Measurements from ENCODE around the gene CTDP1.

The CTDP1 gene

DNA sequence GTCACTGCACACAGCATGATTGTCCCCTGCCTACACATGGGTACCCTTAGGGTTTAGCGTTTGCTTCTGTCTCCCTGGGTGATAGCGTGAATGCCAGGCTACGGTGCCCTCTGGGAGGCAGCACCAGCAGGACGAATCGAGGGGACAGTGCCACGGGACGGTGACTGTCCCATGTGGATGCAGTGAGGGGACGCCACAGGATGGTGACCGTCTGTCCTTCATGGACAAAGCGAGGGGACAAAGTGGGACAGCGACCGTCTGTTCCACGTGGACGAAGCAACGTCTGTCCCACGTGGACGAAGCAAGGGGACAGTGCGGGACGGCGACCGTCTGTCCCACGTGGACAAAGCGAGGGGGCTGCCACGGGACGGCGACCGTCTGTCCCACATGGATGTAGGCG, 25.7 kb downstream of the CTDP1 start:
- Histone ChIP-seq H3K56ac (ENCODE audit: low read length) (no peak overlapping the region), H3K27me3 (ENCODE audit: insufficient read depth, low read length, poor library complexity) (no peaks in the 10 kb centered on the region), H3K23ac (ENCODE audit: low read length) (no peak overlapping the region), H4K8ac (ENCODE audit: low read depth, low read length) (no peak overlapping the region), H3K4ac (ENCODE audit: low read depth, low read length) (no peak overlapping the region), H3K4me3 (ENCODE audit: low read length) (no peak overlapping the region), H3K36me3 (ENCODE audit: control insufficient read depth, insufficient read depth, low read length) (peaks cover 7% of the 10 kb centered on the region), H3K79me1 (ENCODE audit: low read length) (peaks cover 9% of the 10 kb centered on the region), H3K79me2 (ENCODE audit: control insufficient read depth, insufficient read depth, low read length) (no peaks in the 10 kb centered on the region), H3K18ac (ENCODE audit: low read length) (no peak overlapping the region), H3K4me1 (ENCODE audit: control insufficient read depth, low read depth, low read length) (no peaks in the 10 kb centered on the region), H3K27ac (ENCODE audit: low read depth, low read length) (no peak overlapping the region), H2BK15ac (replicated peaks; ENCODE audit: low read depth) (no peak overlapping the region), H4K5ac (ENCODE audit: low read length) (no peak overlapping the region), H3K9ac (ENCODE audit: low read length) (no peak overlapping the region), H3K4me2 (ENCODE audit: low read length) (no peak overlapping the region), H2BK5ac (ENCODE audit: low read length) (no peak overlapping the region), H2AK5ac (ENCODE audit: low read length) (no peak overlapping the region), H2BK120ac (ENCODE audit: low read depth, low read length) (no peak overlapping the region)
- DNase-seq = no peak
- WGBS (ENCODE audit: extremely low coverage, insufficient coverage, low lambda C conversion rate) = no CpG with 5 or more reads among the region's 28 CpGs

DNA sequence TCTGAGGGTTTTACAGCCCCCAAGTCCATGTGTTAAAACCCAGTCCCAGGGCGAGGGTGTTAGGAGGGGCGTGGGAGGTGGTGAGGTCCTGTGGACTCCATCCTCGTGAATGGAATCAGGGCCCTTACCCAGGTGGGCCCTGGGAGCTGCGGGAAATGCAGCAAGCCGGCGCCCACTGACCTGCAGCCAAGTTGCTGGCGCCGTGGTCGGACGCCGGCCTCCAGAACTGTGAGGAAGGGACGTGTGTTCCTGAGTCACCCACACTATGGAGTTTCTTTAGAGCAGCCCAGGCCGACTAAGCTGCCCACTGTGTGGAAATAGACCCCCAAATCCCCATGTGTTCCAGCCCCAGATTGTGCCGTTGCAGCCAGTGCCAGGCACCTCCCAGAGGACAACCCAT, 26.4 kb downstream of the CTDP1 start:
- H3K4me1 ChIP-seq (ENCODE audit: control insufficient read depth, low read depth, low read length) = no peaks in the 10 kb centered on the region
- no peak overlapping the region for H2AK5ac ChIP-seq (ENCODE audit: low read length)
- no peak overlapping the region for H3K18ac ChIP-seq (ENCODE audit: low read length)
- H3K79me2 ChIP-seq (ENCODE audit: control insufficient read depth, insufficient read depth, low read length) = no peaks in the 10 kb centered on the region
- no peak overlapping the region for H3K56ac ChIP-seq (ENCODE audit: low read length)
- H3K36me3 ChIP-seq (ENCODE audit: control insufficient read depth, insufficient read depth, low read length) = peaks cover 3% of the 10 kb centered on the region
- H3K4me3 ChIP-seq (ENCODE audit: low read length) = no peak overlapping the region
- no peak overlapping the region for H2BK5ac ChIP-seq (ENCODE audit: low read length)
- no peak overlapping the region for H4K5ac ChIP-seq (ENCODE audit: low read length)
- no peak overlapping the region for H2BK15ac ChIP-seq (replicated peaks; ENCODE audit: low read depth)
- H3K9ac ChIP-seq (ENCODE audit: low read length) = no peak overlapping the region
- H3K79me1 ChIP-seq (ENCODE audit: low read length) = peaks cover 9% of the 10 kb centered on the region
- H4K8ac ChIP-seq (ENCODE audit: low read depth, low read length) = no peak overlapping the region
- H3K27me3 ChIP-seq (ENCODE audit: insufficient read depth, low read length, poor library complexity) = no peaks in the 10 kb centered on the region
- H3K4ac ChIP-seq (ENCODE audit: low read depth, low read length) = no peak overlapping the region
- no CpG with 5 or more reads among the region's 14 CpGs for WGBS (ENCODE audit: extremely low coverage, insufficient coverage, low lambda C conversion rate)
- no peak overlapping the region for H3K27ac ChIP-seq (ENCODE audit: low read depth, low read length)
- H3K23ac ChIP-seq (ENCODE audit: low read length) = peak overlapping the region; percentile 66
- H3K4me2 ChIP-seq (ENCODE audit: low read length) = no peak overlapping the region
- H2BK120ac ChIP-seq (ENCODE audit: low read depth, low read length) = no peak overlapping the region
- DNase-seq = no peak

DNA sequence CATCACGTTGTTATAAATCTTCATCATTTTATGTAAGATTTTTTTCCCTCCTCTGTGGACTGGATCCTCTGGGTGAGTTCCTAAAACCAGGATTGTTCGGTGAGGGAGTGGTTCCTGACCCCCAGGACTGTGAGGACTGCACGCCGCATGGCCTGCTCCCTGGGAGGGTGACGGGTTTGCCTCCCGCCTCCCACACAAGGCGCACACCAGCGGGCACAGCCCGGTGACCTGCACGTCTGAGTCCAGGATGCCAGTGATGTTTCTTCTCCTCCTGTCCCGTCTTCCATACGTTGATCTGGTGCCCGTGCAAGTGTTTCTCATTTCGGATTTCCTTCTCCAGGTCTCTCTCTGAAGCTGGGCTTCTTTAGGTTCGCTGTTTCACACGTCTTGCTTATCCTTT, 27.1 kb downstream of the CTDP1 start:
- H3K36me3 ChIP-seq (ENCODE audit: control insufficient read depth, insufficient read depth, low read length) = peaks cover 3% of the 10 kb centered on the region

DNA sequence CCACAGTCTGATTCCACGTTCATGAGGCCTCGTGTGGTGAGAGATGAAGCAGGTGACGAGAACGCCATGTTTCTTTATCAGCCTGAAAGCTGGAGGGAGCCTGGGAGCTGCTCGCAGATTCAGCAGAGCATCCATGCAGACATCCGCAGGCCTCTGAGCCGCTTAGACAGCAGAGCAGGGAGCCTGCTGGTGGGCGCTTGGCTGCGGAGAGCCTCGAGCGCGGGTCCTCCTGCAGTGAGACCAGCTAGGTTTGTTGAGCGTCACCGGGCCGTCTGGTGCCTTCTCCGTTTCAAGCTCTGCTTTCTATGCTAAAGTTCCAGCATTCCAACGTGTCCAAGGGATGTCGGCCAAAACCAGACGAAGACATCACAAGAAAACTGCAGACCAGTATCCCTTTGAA, 27.6 kb downstream of the CTDP1 start:
- no peak overlapping the region for H2BK15ac ChIP-seq (replicated peaks; ENCODE audit: low read depth)
- no peak overlapping the region for H2BK120ac ChIP-seq (ENCODE audit: low read depth, low read length)
- no peak overlapping the region for H3K27ac ChIP-seq (ENCODE audit: low read depth, low read length)
- H3K27me3 ChIP-seq (ENCODE audit: insufficient read depth, low read length, poor library complexity) = no peaks in the 10 kb centered on the region
- H4K5ac ChIP-seq (ENCODE audit: low read length) = no peak overlapping the region
- H3K4me1 ChIP-seq (ENCODE audit: control insufficient read depth, low read depth, low read length) = no peaks in the 10 kb centered on the region
- H2AK5ac ChIP-seq (ENCODE audit: low read length) = no peak overlapping the region
- peaks cover 9% of the 10 kb centered on the region for H3K79me1 ChIP-seq (ENCODE audit: low read length)
- H3K18ac ChIP-seq (ENCODE audit: low read length) = no peak overlapping the region
- peaks cover 3% of the 10 kb centered on the region for H3K36me3 ChIP-seq (ENCODE audit: control insufficient read depth, insufficient read depth, low read length)
- no peak overlapping the region for H3K56ac ChIP-seq (ENCODE audit: low read length)
- no peak overlapping the region for H4K8ac ChIP-seq (ENCODE audit: low read depth, low read length)
- no peak overlapping the region for H3K23ac ChIP-seq (ENCODE audit: low read length)
- WGBS (ENCODE audit: extremely low coverage, insufficient coverage, low lambda C conversion rate) = no CpG with 5 or more reads among the region's 19 CpGs
- H3K9ac ChIP-seq (ENCODE audit: low read length) = no peak overlapping the region
- H2BK5ac ChIP-seq (ENCODE audit: low read length) = no peak overlapping the region
- H3K79me2 ChIP-seq (ENCODE audit: control insufficient read depth, insufficient read depth, low read length) = no peaks in the 10 kb centered on the region
- no peak overlapping the region for H3K4ac ChIP-seq (ENCODE audit: low read depth, low read length)
- DNase-seq = no peak
- H3K4me2 ChIP-seq (ENCODE audit: low read length) = no peak overlapping the region
- H3K4me3 ChIP-seq (ENCODE audit: low read length) = no peak overlapping the region

More for the DNA sequence above, 27.1 kb downstream of the CTDP1 start:
- Histone ChIP-seq H3K4me2 (ENCODE audit: low read length) (no peak overlapping the region), H3K9ac (ENCODE audit: low read length) (no peak overlapping the region), H2BK15ac (replicated peaks; ENCODE audit: low read depth) (no peak overlapping the region), H3K23ac (ENCODE audit: low read length) (no peak overlapping the region), H2AK5ac (ENCODE audit: low read length) (no peak overlapping the region), H3K18ac (ENCODE audit: low read length) (no peak overlapping the region), H2BK120ac (ENCODE audit: low read depth, low read length) (no peak overlapping the region), H3K4me1 (ENCODE audit: control insufficient read depth, low read depth, low read length) (no peaks in the 10 kb centered on the region), H3K27ac (ENCODE audit: low read depth, low read length) (no peak overlapping the region), H4K5ac (ENCODE audit: low read length) (no peak overlapping the region), H3K27me3 (ENCODE audit: insufficient read depth, low read length, poor library complexity) (no peaks in the 10 kb centered on the region), H3K4me3 (ENCODE audit: low read length) (no peak overlapping the region), H3K4ac (ENCODE audit: low read depth, low read length) (no peak overlapping the region), H3K56ac (ENCODE audit: low read length) (no peak overlapping the region), H4K8ac (ENCODE audit: low read depth, low read length) (no peak overlapping the region), H2BK5ac (ENCODE audit: low read length) (no peak overlapping the region), H3K79me1 (ENCODE audit: low read length) (peaks cover 9% of the 10 kb centered on the region), H3K79me2 (ENCODE audit: control insufficient read depth, insufficient read depth, low read length) (no peaks in the 10 kb centered on the region)
- no CpG with 5 or more reads among the region's 16 CpGs for WGBS (ENCODE audit: extremely low coverage, insufficient coverage, low lambda C conversion rate)
- DNase-seq = no peak

GRCh38 chr18:79707671-79708070, 28.1 kb downstream of the CTDP1 start:
- Histone ChIP-seq H4K5ac (ENCODE audit: low read length) (no peak overlapping the region), H4K8ac (ENCODE audit: low read depth, low read length) (no peak overlapping the region)
- no CpG with 5 or more reads among the region's 15 CpGs for WGBS (ENCODE audit: extremely low coverage, insufficient coverage, low lambda C conversion rate)

GRCh38 chr18:79708412-79708811, 28.8 kb downstream of the CTDP1 start:
- H3K27me3 ChIP-seq (ENCODE audit: insufficient read depth, low read length, poor library complexity) = no peaks in the 10 kb centered on the region
- H3K9ac ChIP-seq (ENCODE audit: low read length) = no peak overlapping the region
- no peak overlapping the region for H3K27ac ChIP-seq (ENCODE audit: low read depth, low read length)
- DNase-seq = no peak
- no peak overlapping the region for H2BK15ac ChIP-seq (replicated peaks; ENCODE audit: low read depth)
- peaks cover 6% of the 10 kb centered on the region for H3K79me1 ChIP-seq (ENCODE audit: low read length)
- no peaks in the 10 kb centered on the region for H3K79me2 ChIP-seq (ENCODE audit: control insufficient read depth, insufficient read depth, low read length)
- no peak overlapping the region for H3K23ac ChIP-seq (ENCODE audit: low read length)
- H3K4me2 ChIP-seq (ENCODE audit: low read length) = no peak overlapping the region
- H2AK5ac ChIP-seq (ENCODE audit: low read length) = no peak overlapping the region
- H4K8ac ChIP-seq (ENCODE audit: low read depth, low read length) = no peak overlapping the region
- peaks cover 3% of the 10 kb centered on the region for H3K36me3 ChIP-seq (ENCODE audit: control insufficient read depth, insufficient read depth, low read length)
- no peak overlapping the region for H2BK5ac ChIP-seq (ENCODE audit: low read length)
- H4K5ac ChIP-seq (ENCODE audit: low read length) = no peak overlapping the region
- no peak overlapping the region for H3K4me3 ChIP-seq (ENCODE audit: low read length)
- no CpG with 5 or more reads among the region's 21 CpGs for WGBS (ENCODE audit: extremely low coverage, insufficient coverage, low lambda C conversion rate)
- no peak overlapping the region for H2BK120ac ChIP-seq (ENCODE audit: low read depth, low read length)
- H3K4ac ChIP-seq (ENCODE audit: low read depth, low read length) = no peak overlapping the region
- no peak overlapping the region for H3K18ac ChIP-seq (ENCODE audit: low read length)
- no peaks in the 10 kb centered on the region for H3K4me1 ChIP-seq (ENCODE audit: control insufficient read depth, low read depth, low read length)
- H3K56ac ChIP-seq (ENCODE audit: low read length) = no peak overlapping the region

More at GRCh38 chr18:79707671-79708070, 28.1 kb downstream of the CTDP1 start:
- Histone ChIP-seq H3K27ac (ENCODE audit: low read depth, low read length) (no peak overlapping the region), H3K4me1 (ENCODE audit: control insufficient read depth, low read depth, low read length) (no peaks in the 10 kb centered on the region), H3K56ac (ENCODE audit: low read length) (no peak overlapping the region), H2BK15ac (replicated peaks; ENCODE audit: low read depth) (no peak overlapping the region), H3K79me2 (ENCODE audit: control insufficient read depth, insufficient read depth, low read length) (no peaks in the 10 kb centered on the region), H3K4me2 (ENCODE audit: low read length) (no peak overlapping the region), H2AK5ac (ENCODE audit: low read length) (no peak overlapping the region), H3K23ac (ENCODE audit: low read length) (no peak overlapping the region), H3K4ac (ENCODE audit: low read depth, low read length) (no peak overlapping the region), H3K27me3 (ENCODE audit: insufficient read depth, low read length, poor library complexity) (no peaks in the 10 kb centered on the region), H3K9ac (ENCODE audit: low read length) (no peak overlapping the region), H3K79me1 (ENCODE audit: low read length) (peaks cover 8% of the 10 kb centered on the region), H3K36me3 (ENCODE audit: control insufficient read depth, insufficient read depth, low read length) (peaks cover 3% of the 10 kb centered on the region), H3K4me3 (ENCODE audit: low read length) (no peak overlapping the region), H2BK120ac (ENCODE audit: low read depth, low read length) (no peak overlapping the region), H3K18ac (ENCODE audit: low read length) (no peak overlapping the region), H2BK5ac (ENCODE audit: low read length) (no peak overlapping the region)
- DNase-seq = no peak
